GM23248 (cell line): Measurements from ENCODE around the gene RNF175. TPM values are rescaled to one million over a fixed set of nuclear protein-coding genes. Genes with fewer than 3 reads are reported as not detected.

Source experiments
- DNase-seq: peaks from one replicate; pipeline ENCODE4 v3.0.0-alpha.2; 2015
- H2AFZ ChIP-seq: fragments of 200-600 bp; sonication (generic); 2 replicates; pipeline ENCODE4 v1.6.1; 2016; ENCODE audit warnings: antibody characterized with exemption
- H3F3A ChIP-seq: fragments of 200-600 bp; sonication (generic); 2 replicates; pipeline ENCODE4 v1.6.1; 2016; ENCODE audit warnings: mild to moderate bottlenecking, antibody characterized with exemption, mixed run types; ENCODE audit not compliant: insufficient read depth
- H3K27ac ChIP-seq: fragments of 200-600 bp; sonication (generic); 2 replicates; pipeline ENCODE4 v1.5.1; 2016; ENCODE audit warnings: mild to moderate bottlenecking
- H3K27me3 ChIP-seq: fragments of 200-600 bp; sonication (generic); replicated peaks from 2 replicates; pipeline ENCODE4 v1.6.1; 2016; ENCODE audit warnings: mild to moderate bottlenecking; ENCODE audit not compliant: insufficient read depth
- H3K36me3 ChIP-seq: fragments of 200-600 bp; sonication (generic); 2 replicates; pipeline ENCODE4 v1.6.1; 2016; ENCODE audit warnings: low read depth, mild to moderate bottlenecking
- H3K4me1 ChIP-seq: fragments of 200-600 bp; sonication (generic); 2 replicates; pipeline ENCODE4 v1.6.1; 2016; ENCODE audit warnings: mild to moderate bottlenecking; ENCODE audit not compliant: insufficient read depth
- H3K4me2 ChIP-seq: fragments of 200-600 bp; sonication (generic); one replicate; pipeline ENCODE4 v1.6.1; 2016; ENCODE audit warnings: mild to moderate bottlenecking; ENCODE audit not compliant: unreplicated experiment
- H3K4me3 ChIP-seq: fragments of 200-600 bp; sonication (generic); 2 replicates; pipeline ENCODE4 v1.5.1; 2016; ENCODE audit warnings: mild to moderate bottlenecking
- H3K79me2 ChIP-seq: fragments of 200-600 bp; sonication (generic); 2 replicates; pipeline ENCODE4 v1.6.1; 2016; ENCODE audit warnings: mild to moderate bottlenecking; ENCODE audit not compliant: insufficient read depth
- H3K9ac ChIP-seq: fragments of 200-600 bp; sonication (generic); 2 replicates; pipeline ENCODE4 v1.6.1; 2016; ENCODE audit warnings: mild to moderate bottlenecking
- H3K9me2 ChIP-seq: fragments of 200-600 bp; sonication (generic); 2 replicates; pipeline ENCODE4 v1.6.1; 2016; ENCODE audit warnings: mixed run types, mild to moderate bottlenecking, moderate library complexity; ENCODE audit not compliant: insufficient read depth
- H3K9me3 ChIP-seq: fragments of 200-600 bp; sonication (generic); one replicate; pipeline ENCODE4 v1.6.1; 2017; ENCODE audit warnings: low read depth
- H4K20me1 ChIP-seq: fragments of 200-600 bp; sonication (generic); 2 replicates; pipeline ENCODE4 v1.6.0; 2016; ENCODE audit not compliant: insufficient read depth
- EZH2 ChIP-seq: fragments of 200-600 bp; sonication (generic); IDR thresholded peaks from 2 replicates; pipeline ENCODE4 v1.6.1; 2018; ENCODE audit warnings: antibody characterized with exemption, mild to moderate bottlenecking; ENCODE audit not compliant: insufficient read depth, poor library complexity, severe bottlenecking
- EZH2phosphoT487 ChIP-seq: fragments of 200-600 bp; sonication (generic); IDR thresholded peaks from 2 replicates; pipeline ENCODE4 v1.6.1; 2018; ENCODE audit warnings: antibody characterized with exemption, moderate library complexity, mild to moderate bottlenecking, low read depth; ENCODE audit not compliant: insufficient read depth
- WGBS, 2 experiments: methylation state at CpG; one replicate each; pipeline ENCODE4 v1.1.6; 2015 to 2017; ENCODE audit warnings: low lambda C conversion rate in 2 of 2, low coverage in 1 of 2; ENCODE audit errors: missing lambda C conversion rate in 2 of 2; 5-methylcytosine and 5-hydroxymethylcytosine counted together
- in situ Hi-C: fragments of 300-500 bp; cut with MboI; formaldehyde crosslinking; loops from 2 replicates; pipeline ENCODE4 v1.15.0; 2020
- polyA plus RNA-seq: library from polyadenylated mRNA; unstranded; fragments of >200 nt; fragmentation: Nextera tagmentation; extraction: Ambion mirVana; gene quantifications from 2 replicates; pipeline ENCODE4 v1.2.1, GENCODE V29; 2016
- total RNA-seq: library from RNA; depleted of rRNA; stranded (reverse); fragments of >200 nt; shearing (Covaris generic); gene quantifications from 2 replicates; pipeline ENCODE4 v1.2.3, GENCODE V29; 2014

Gene RNF175
- total and polyA plus RNA-seq, 2 experiments from 2014 or later, result not detected

DNA sequence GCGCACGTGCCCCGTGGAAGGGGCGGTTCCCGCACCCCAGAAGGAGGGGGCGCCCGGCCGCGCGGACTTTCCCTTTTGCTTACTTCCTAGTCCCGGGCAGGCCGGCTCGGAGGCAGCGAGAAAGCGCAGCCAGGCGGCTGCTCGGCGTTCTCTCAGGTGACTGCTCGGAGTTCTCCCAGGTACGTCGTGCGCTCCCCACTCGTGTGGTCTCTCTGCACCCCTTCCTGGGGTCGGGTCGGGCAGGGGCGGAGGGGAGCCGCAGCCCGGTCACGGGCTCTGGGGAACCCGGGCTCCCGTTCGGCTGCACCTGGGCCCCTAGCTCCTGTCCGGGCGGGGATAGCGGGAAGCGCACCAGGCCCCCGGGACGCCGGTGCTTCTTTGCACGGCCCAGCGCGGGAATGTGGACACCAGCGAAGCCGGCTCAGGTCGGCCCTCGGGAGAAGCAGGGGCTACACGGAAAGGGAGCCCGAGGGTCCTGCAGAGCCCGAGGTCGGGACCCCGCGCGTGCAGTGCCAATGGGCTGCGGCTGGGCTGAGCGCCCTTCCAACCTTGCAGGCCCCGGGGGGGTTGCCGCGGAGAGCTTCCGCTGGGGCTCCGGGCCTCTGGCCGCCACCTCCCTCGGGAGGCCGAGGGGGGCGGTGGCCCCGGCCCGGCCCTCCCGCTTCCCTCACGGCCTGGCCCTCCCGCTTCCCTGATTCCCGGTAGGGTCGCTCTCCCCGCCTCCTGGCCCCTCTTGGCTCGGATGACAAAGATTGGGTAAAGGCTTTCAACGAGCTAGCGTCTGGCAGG is 75.4 kb downstream of the RNF175 start, which contains the start of gene TLR2:
Gene TLR2 (plus strand): TSS at position 99 of the 789 bp plus-strand sequence. CDS start 18,628 bp downstream, outside the sequence.
- no peaks in the 10 kb centered on the region for H3K79me2 ChIP-seq
- TF ChIP-seq EZH2 (peak; percentile 65), EZH2phosphoT487 (no peak)
- H4K20me1 ChIP-seq, result no peaks in the 10 kb centered on the region; the same call in 1 of the 2 replicates
- in situ Hi-C loops, result no loop called here
- no peaks in the 10 kb centered on the region for H3K36me3 ChIP-seq
- peak within 1 kb of the TSS; percentile 55 for H2AFZ ChIP-seq
- H3K27ac ChIP-seq, result no peak within 1 kb of the TSS
- DNase-seq, result peak; percentile 47
- no peaks in the 10 kb centered on the region for H3K9me3 ChIP-seq
- H3K27me3 ChIP-seq, result peaks cover 61% of the 10 kb centered on the region
- no peaks in the 10 kb centered on the region for H3K9me2 ChIP-seq
- H3K4me2 ChIP-seq, result peak within 1 kb of the TSS; percentile 73
- no peak within 1 kb of the TSS for H3K9ac ChIP-seq
- peak within 1 kb of the TSS; percentile 67 for H3K4me3 ChIP-seq
- H3F3A ChIP-seq, result no peaks in the 10 kb centered on the region; the same call in 1 of the 2 replicates
- H3K4me1 ChIP-seq, result no peaks in the 10 kb centered on the region
- WGBS, 2 experiments, result 1% methylated on average over 55 to 72 of the region's 75 CpGs

DNA sequence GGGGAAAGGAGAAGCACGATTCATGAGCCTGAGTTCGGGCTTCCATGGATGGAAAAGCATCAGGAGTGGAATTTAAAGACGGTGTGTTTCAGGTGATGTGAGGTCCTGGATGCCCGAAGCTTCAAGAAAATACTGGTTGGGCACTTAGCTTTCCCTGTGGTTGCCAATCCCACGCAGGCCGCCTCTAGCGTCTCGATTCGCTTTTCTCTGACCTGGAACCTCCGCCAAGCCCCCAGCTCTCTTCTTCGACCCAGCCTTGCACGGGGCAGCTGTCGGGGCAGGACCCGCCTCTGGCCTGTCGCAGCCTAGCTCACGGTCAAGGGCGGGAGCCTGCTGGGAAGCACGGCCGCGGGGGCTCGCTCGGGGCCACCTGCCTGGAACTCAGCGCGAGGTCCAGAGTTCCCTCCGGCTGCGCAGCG is 76.1 kb downstream of the RNF175 start:
- H3K9me3 ChIP-seq, result no peaks in the 10 kb centered on the region
- peak overlapping the region; percentile 67 for H3K4me3 ChIP-seq
- H3K9ac ChIP-seq, result no peak overlapping the region
- 16 to 20% methylated on average over 27 of the region's 27 CpGs for WGBS, 2 experiments
- peak overlapping the region; percentile 55 for H2AFZ ChIP-seq
- H3K4me1 ChIP-seq, result no peaks in the 10 kb centered on the region
- no peaks in the 10 kb centered on the region; the same call in 1 of the 2 replicates for H3F3A ChIP-seq
- DNase-seq, result no peak
- H3K36me3 ChIP-seq, result no peaks in the 10 kb centered on the region
- TF ChIP-seq EZH2phosphoT487 (no peak), EZH2 (no peak)
- H3K9me2 ChIP-seq, result no peaks in the 10 kb centered on the region
- H3K27ac ChIP-seq, result no peak overlapping the region
- in situ Hi-C loops, result no loop called here
- no peaks in the 10 kb centered on the region for H3K79me2 ChIP-seq
- H3K4me2 ChIP-seq, result peak overlapping the region; percentile 73
- peaks cover 61% of the 10 kb centered on the region for H3K27me3 ChIP-seq
- H4K20me1 ChIP-seq, result no peaks in the 10 kb centered on the region; the same call in 1 of the 2 replicates

DNA sequence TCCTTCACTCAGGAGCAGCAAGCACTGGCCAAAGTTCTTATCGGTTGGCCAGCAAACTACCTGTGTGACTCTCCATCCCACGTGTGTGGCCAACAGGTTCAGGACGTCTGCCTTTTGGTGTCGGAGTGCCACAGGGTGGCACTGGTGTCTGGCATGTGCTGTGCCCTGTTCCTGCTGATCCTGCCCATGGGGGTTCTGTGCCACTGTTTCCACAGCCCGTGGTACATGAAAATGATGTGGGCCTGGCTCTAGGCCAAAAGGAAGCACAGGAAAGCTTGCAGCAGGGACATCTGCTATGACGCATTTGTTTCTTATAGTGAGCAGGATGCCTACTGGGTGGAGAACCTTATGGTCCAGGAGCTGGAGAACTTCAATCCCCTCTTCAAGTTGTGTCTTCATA is 80.3 kb downstream of the RNF175 start:
- in situ Hi-C loops, result no loop called here
- Histone ChIP-seq H3K9me2 (no peaks in the 10 kb centered on the region), H3K9me3 (no peaks in the 10 kb centered on the region), H3K27ac (no peak overlapping the region), H3K9ac (no peak overlapping the region), H2AFZ (no peak overlapping the region), H3K4me2 (no peak overlapping the region), H4K20me1 (no peaks in the 10 kb centered on the region; the same call in 1 of the 2 replicates), H3K79me2 (no peaks in the 10 kb centered on the region), H3K4me1 (peaks cover 9% of the 10 kb centered on the region), H3K27me3 (peaks cover 32% of the 10 kb centered on the region), H3F3A (peaks cover 10% of the 10 kb centered on the region; the same call in 1 of the 2 replicates), H3K4me3 (no peak overlapping the region), H3K36me3 (no peaks in the 10 kb centered on the region)
- TF ChIP-seq EZH2 (no peak), EZH2phosphoT487 (no peak)
- DNase-seq, result no peak
- WGBS, 2 experiments, result 59 to 64% methylated on average over 6 of the region's 6 CpGs

DNA sequence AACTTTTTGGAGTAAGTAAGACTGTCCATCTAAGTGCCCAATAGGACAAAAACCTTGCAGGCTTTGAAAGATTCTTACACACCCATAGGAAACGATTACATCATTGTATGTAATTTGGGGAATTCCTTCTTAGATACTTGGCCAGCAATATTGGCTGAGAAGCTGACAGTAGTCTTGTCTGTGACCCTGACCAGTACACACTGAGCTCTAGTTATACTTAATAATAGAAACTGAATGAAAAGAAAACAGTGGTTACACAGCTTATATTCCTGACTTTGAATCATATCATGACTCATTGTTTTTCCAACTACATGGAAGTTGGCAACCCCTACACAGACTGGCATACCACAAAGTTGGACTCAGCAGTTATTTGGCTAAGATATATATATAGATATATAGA is 82.8 kb downstream of the RNF175 start:
- no peak overlapping the region for H2AFZ ChIP-seq
- DNase-seq, result peak; percentile 83
- H3K4me2 ChIP-seq, result peak overlapping the region; percentile 12
- in situ Hi-C loops, result no loop called here
- peaks cover 8% of the 10 kb centered on the region for H3K27me3 ChIP-seq
- peak overlapping the region; percentile 18; the same call in 1 of the 2 replicates for H3K27ac ChIP-seq
- H3K4me3 ChIP-seq, result no peak overlapping the region
- H3K9me2 ChIP-seq, result no peaks in the 10 kb centered on the region
- TF ChIP-seq EZH2phosphoT487 (no peak), EZH2 (no peak)
- H3K79me2 ChIP-seq, result no peaks in the 10 kb centered on the region
- no peaks in the 10 kb centered on the region for H4K20me1 ChIP-seq
- H3K4me1 ChIP-seq, result peaks cover 9% of the 10 kb centered on the region
- WGBS, 2 experiments, result 0% methylated on average over 1 of the region's 1 CpG
- no peak overlapping the region for H3K9ac ChIP-seq
- H3K36me3 ChIP-seq, result no peaks in the 10 kb centered on the region
- peaks cover 10% of the 10 kb centered on the region; the same call in 1 of the 2 replicates for H3F3A ChIP-seq
- H3K9me3 ChIP-seq, result no peaks in the 10 kb centered on the region
